ENCODE measurements around the gene RAE1. TPM values are rescaled to one million over a fixed set of nuclear protein-coding genes. Genes with fewer than 3 reads are reported as not detected.

Gene RAE1
- total RNA-seq, 1 experiment from 2014 or later: 34.5 TPM

- intact Hi-C loops (cut with micrococcal nuclease; ENCODE audit: unreplicated experiment): no loop called here
These were observed 20.1 kb upstream of the RAE1 start for GRCh38 chr20:57330998-57331397.

More at GRCh38 chr20:57330998-57331397, 20.1 kb upstream of the RAE1 start:
- in situ Hi-C loops (cut with HindIII; ENCODE audit: low pct_unique_long_range_greater_than_20kb, low sequenced_read_pairs): no loop called here
- POLR2A ChIA-PET: no interaction called here
- TF ChIP-seq CTCF (IDR thresholded peaks at IDR 0.05): no peak
- no peak for TF ChIP-seq SIN3A (IDR thresholded peaks at IDR 0.05; ENCODE audit: borderline replicate concordance, insufficient read depth, low read depth, low read length)
- TF ChIP-seq POLR2AphosphoS5 (IDR thresholded peaks at IDR 0.05; ENCODE audit: low read depth, low read length): no peak
- no peak for TF ChIP-seq REST (IDR thresholded peaks at IDR 0.05; ENCODE audit: insufficient read depth in 1 of 2, low read depth in 2 of 2, low read length in 1 of 2)
- TF ChIP-seq TCF7L2 (IDR thresholded peaks at IDR 0.05; ENCODE audit: low read depth, low read length): no peak
- DNase-seq (ENCODE audit: low read depth, low spot score): no peak
- peaks cover 21% of the 10 kb centered on the region for H3K27me3 ChIP-seq (ENCODE audit: control insufficient read depth, insufficient read depth, low read length)
- H3K4me3 ChIP-seq (ENCODE audit: low read depth in 2 of 2, low read length in 2 of 2): no peak overlapping the region
- no peaks in the 10 kb centered on the region for H3K4me1 ChIP-seq (ENCODE audit: control insufficient read depth, insufficient read depth, low read length)
- no peaks in the 10 kb centered on the region for H3K36me3 ChIP-seq (ENCODE audit: control insufficient read depth, insufficient read depth, low read length)
- ATAC-seq: no peak
- no peak overlapping the region for H3K27ac ChIP-seq (ENCODE audit: low read length)
- no TSS peak for BruUV-seq (replicated peaks)
- CTCF ChIA-PET: interaction anchor here (1.8 kb wide), 1 partner anchor 241 kb away, joined by 7 read pairs; no protein-coding TSS in a partner anchor
- no peaks in the 10 kb centered on the region for H3K9me3 ChIP-seq (ENCODE audit: control insufficient read depth, insufficient read depth, low read depth, low read length)
